ENCODE measurements around the gene SH2D6.

Gene SH2D6

DNA sequence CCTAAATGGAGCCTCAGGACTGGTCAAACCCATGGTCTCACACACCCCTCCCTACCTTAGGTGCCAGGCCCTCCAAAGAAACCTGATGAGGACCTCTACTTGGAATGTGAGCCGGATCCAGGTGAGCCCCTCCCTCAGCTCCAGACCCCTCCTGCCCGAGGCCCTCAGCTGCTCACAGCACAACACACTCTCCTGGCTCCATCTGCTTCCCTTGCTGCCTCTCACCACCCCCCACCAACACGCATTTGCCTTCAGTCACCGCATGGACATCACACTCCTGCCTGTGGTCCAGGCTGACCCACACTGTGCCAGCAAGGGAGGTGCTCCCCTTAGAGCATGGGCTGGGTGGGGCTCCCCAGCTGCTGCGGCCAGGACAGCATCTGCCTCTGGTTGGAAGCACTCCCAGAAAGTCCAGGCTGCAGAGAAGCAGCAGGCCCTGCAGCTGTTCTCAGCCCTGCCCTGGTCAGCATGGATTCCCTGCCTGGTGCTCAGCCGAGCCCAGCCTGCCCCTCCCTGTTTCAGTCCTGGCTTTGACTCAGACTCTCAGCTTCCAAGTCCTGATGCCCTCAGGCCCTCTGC, 15.1 kb downstream of the SH2D6 start:
- DNase-seq, result no peak
- Histone ChIP-seq H2AFZ (ENCODE audit: low read length) (no peak overlapping the region), H3K9ac (ENCODE audit: low read length) (no peak overlapping the region), H3K79me2 (ENCODE audit: low read length) (no peaks in the 10 kb centered on the region), H3K9me2 (replicated peaks; ENCODE audit: insufficient read depth, low read length) (no peaks in the 10 kb centered on the region), H3F3A (ENCODE audit: insufficient read depth, low read length) (no peaks in the 10 kb centered on the region), H3K9me3 (replicated peaks; ENCODE audit: insufficient read depth, low read length) (no peaks in the 10 kb centered on the region), H3K4me3 (ENCODE audit: low read length) (no peak overlapping the region), H3K27me3 (replicated peaks; ENCODE audit: insufficient read depth, low read length) (no peaks in the 10 kb centered on the region), H3K27ac (ENCODE audit: low read length) (no peak overlapping the region), H3K36me3 (replicated peaks; ENCODE audit: insufficient read depth, low read length) (no peaks in the 10 kb centered on the region), H3K4me2 (ENCODE audit: low read depth, low read length) (no peak overlapping the region), H4K20me1 (ENCODE audit: insufficient read depth, low read length) (no peaks in the 10 kb centered on the region), H3K4me1 (ENCODE audit: low read length) (peaks cover 5% of the 10 kb centered on the region)
- no peak for TF ChIP-seq EZH2 (optimal IDR thresholded peaks at IDR 0.05; ENCODE audit: low read depth, low read length)
- TF ChIP-seq, protein P1, sequence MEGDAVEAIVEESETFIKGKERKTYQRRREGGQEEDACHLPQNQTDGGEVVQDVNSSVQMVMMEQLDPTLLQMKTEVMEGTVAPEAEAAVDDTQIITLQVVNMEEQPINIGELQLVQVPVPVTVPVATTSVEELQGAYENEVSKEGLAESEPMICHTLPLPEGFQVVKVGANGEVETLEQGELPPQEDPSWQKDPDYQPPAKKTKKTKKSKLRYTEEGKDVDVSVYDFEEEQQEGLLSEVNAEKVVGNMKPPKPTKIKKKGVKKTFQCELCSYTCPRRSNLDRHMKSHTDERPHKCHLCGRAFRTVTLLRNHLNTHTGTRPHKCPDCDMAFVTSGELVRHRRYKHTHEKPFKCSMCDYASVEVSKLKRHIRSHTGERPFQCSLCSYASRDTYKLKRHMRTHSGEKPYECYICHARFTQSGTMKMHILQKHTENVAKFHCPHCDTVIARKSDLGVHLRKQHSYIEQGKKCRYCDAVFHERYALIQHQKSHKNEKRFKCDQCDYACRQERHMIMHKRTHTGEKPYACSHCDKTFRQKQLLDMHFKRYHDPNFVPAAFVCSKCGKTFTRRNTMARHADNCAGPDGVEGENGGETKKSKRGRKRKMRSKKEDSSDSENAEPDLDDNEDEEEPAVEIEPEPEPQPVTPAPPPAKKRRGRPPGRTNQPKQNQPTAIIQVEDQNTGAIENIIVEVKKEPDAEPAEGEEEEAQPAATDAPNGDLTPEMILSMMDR (IDR thresholded peaks at IDR 0.05; ENCODE audit: low read length), result no peak
- TF ChIP-seq EZH2phosphoT487 (IDR thresholded peaks at IDR 0.05; ENCODE audit: low read length), result no peak

DNA sequence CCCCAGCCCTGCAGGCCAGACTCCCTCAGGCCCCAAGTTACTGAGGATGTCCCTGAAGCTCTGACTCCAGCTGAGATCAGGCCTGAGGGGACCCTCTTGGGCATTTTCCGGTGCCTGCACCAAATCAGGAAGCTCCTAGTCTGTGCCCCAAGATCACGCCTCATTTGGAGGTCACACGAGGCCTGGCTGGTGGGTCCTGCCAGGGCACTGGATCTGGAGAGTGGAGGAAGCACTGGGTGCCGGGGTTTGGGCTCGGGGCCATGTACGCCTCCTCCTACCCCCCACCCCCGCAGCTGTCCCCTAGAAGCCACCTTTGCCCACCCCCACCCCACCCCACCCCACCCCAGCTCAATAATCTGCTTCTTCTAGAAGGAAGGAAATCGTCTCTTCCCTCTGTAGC, 16.2 kb downstream of the SH2D6 start:
- no peak overlapping the region for H3K9ac ChIP-seq (ENCODE audit: low read length)
- peaks cover 5% of the 10 kb centered on the region for H3K4me1 ChIP-seq (ENCODE audit: low read length)

DNA sequence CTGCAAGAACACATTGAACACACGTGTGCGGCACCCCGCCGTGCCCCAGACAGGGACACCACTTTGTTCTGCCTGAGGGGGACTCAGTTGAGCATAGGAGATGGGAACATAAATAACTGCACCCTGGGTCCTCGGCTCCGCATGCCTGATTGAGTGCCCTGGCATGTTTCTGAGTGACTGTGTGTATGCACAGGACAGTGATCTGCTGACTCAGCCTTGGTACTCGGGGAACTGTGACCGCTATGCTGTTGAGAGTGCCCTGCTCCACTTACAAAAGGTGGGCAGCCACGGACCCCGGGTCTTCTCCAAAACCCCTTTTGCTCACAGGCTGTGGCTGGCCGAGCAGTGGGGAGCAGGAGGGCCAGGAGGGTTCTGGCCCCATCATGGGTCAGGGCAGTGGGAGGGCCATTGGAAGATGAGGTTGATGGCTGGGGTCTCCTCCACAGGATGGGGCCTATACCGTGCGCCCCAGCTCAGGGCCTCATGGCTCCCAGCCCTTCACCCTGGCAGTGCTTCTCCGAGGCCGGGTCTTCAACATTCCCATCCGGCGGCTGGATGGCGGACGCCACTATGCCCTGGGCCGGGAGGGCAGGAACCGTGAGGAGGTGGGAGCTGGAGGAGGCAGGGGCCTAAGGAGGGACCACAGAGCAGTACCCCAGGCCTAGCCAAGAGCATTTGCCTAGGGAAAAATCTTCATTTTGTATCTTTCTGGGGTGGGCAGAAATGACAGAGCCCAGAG, 16.9 kb downstream of the SH2D6 start:
- no peaks in the 10 kb centered on the region for H3K9me2 ChIP-seq (replicated peaks; ENCODE audit: insufficient read depth, low read length)
- TF ChIP-seq EZH2 (optimal IDR thresholded peaks at IDR 0.05; ENCODE audit: low read depth, low read length) (no peak), EZH2phosphoT487 (IDR thresholded peaks at IDR 0.05; ENCODE audit: low read length) (no peak)
- TF ChIP-seq, protein P1 (IDR thresholded peaks at IDR 0.05; ENCODE audit: low read length), result no peak
- peaks cover 5% of the 10 kb centered on the region for H3K4me1 ChIP-seq (ENCODE audit: low read length)
- no peaks in the 10 kb centered on the region for H3K9me3 ChIP-seq (replicated peaks; ENCODE audit: insufficient read depth, low read length)
- H3F3A ChIP-seq (ENCODE audit: insufficient read depth, low read length), result no peaks in the 10 kb centered on the region
- H3K36me3 ChIP-seq (replicated peaks; ENCODE audit: insufficient read depth, low read length), result no peaks in the 10 kb centered on the region
- no peak overlapping the region for H2AFZ ChIP-seq (ENCODE audit: low read length)
- H3K27me3 ChIP-seq (replicated peaks; ENCODE audit: insufficient read depth, low read length), result no peaks in the 10 kb centered on the region
- H4K20me1 ChIP-seq (ENCODE audit: insufficient read depth, low read length), result no peaks in the 10 kb centered on the region
- no peaks in the 10 kb centered on the region for H3K79me2 ChIP-seq (ENCODE audit: low read length)
- DNase-seq, result no peak
- no peak overlapping the region for H3K4me2 ChIP-seq (ENCODE audit: low read depth, low read length)
- H3K9ac ChIP-seq (ENCODE audit: low read length), result no peak overlapping the region
- H3K4me3 ChIP-seq (ENCODE audit: low read length), result no peak overlapping the region
- no peak overlapping the region for H3K27ac ChIP-seq (ENCODE audit: low read length)

More for the DNA sequence above, 16.2 kb downstream of the SH2D6 start:
- H3K4me3 ChIP-seq (ENCODE audit: low read length), result no peak overlapping the region
- TF ChIP-seq, protein P1 (IDR thresholded peaks at IDR 0.05; ENCODE audit: low read length), result no peak
- no peak for TF ChIP-seq EZH2phosphoT487 (IDR thresholded peaks at IDR 0.05; ENCODE audit: low read length)
- no peak for TF ChIP-seq EZH2 (optimal IDR thresholded peaks at IDR 0.05; ENCODE audit: low read depth, low read length)
- H3K9me3 ChIP-seq (replicated peaks; ENCODE audit: insufficient read depth, low read length), result no peaks in the 10 kb centered on the region
- no peaks in the 10 kb centered on the region for H3K9me2 ChIP-seq (replicated peaks; ENCODE audit: insufficient read depth, low read length)
- H3K79me2 ChIP-seq (ENCODE audit: low read length), result no peaks in the 10 kb centered on the region
- no peaks in the 10 kb centered on the region for H4K20me1 ChIP-seq (ENCODE audit: insufficient read depth, low read length)
- H3K27ac ChIP-seq (ENCODE audit: low read length), result no peak overlapping the region
- H3K4me2 ChIP-seq (ENCODE audit: low read depth, low read length), result no peak overlapping the region
- no peaks in the 10 kb centered on the region for H3F3A ChIP-seq (ENCODE audit: insufficient read depth, low read length)
- H2AFZ ChIP-seq (ENCODE audit: low read length), result no peak overlapping the region
- no peak for DNase-seq
- no peaks in the 10 kb centered on the region for H3K27me3 ChIP-seq (replicated peaks; ENCODE audit: insufficient read depth, low read length)
- no peaks in the 10 kb centered on the region for H3K36me3 ChIP-seq (replicated peaks; ENCODE audit: insufficient read depth, low read length)

Measured in MM.1S (cell line).